ENCODE results near the gene EPSTI1.

EPSTI1 gene

GRCh38 chr13:42964761-42965161 lies 27.3 kb downstream of the EPSTI1 start:
- no peak for DNase-seq (ENCODE audit: low read depth)
- TF ChIP-seq, protein P1, sequence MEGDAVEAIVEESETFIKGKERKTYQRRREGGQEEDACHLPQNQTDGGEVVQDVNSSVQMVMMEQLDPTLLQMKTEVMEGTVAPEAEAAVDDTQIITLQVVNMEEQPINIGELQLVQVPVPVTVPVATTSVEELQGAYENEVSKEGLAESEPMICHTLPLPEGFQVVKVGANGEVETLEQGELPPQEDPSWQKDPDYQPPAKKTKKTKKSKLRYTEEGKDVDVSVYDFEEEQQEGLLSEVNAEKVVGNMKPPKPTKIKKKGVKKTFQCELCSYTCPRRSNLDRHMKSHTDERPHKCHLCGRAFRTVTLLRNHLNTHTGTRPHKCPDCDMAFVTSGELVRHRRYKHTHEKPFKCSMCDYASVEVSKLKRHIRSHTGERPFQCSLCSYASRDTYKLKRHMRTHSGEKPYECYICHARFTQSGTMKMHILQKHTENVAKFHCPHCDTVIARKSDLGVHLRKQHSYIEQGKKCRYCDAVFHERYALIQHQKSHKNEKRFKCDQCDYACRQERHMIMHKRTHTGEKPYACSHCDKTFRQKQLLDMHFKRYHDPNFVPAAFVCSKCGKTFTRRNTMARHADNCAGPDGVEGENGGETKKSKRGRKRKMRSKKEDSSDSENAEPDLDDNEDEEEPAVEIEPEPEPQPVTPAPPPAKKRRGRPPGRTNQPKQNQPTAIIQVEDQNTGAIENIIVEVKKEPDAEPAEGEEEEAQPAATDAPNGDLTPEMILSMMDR (conservative IDR thresholded peaks at IDR 0.05; ENCODE audit: low read depth, low read length): no peak
- H3K4me3 ChIP-seq (ENCODE audit: low read length): no peak overlapping the region

DNA sequence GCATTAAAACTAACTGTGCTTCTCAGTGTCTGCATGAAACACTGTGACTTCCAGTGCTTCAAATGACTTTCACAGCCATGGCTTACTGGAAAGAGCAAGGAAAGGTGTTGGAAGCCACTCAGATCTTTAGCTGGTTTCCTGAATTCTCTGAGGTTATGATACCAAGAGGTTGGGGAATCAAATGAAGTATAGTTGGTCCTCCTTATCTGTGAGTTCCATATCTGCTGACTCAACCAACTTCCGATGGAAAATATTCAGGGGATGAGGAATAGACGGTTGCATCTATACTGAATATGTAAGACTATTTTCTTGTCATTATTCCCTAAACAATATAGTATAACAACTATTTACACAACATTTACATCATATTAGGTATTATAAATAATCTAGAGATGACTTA lies 32.4 kb downstream of the EPSTI1 start:
- DNase-seq (ENCODE audit: low read depth): no peak
- TF ChIP-seq, protein P1 (conservative IDR thresholded peaks at IDR 0.05; ENCODE audit: low read depth, low read length): no peak

DNA sequence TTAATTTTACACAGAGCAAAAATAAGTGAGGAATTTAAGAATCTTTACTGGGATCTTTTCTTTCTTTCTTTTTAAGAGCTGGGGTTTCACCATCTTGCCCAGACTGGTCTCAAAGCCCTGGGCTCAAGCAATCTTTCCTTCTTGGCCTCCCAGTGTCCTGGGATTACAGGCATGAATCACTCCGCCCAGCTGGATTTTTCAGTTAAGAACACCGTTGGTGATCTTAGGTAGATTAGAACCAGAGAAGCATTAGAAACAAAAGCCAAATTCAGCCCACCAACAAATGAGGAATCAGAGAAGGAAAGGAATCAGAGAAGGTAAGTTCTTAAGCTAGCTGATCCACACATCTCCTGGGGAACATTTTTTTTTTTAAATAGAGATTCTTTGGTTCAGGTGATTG lies 34.2 kb downstream of the EPSTI1 start:
- no peak for DNase-seq (ENCODE audit: low read depth)
- H3K4me3 ChIP-seq (ENCODE audit: low read length): no peak overlapping the region
- TF ChIP-seq, protein P1 (conservative IDR thresholded peaks at IDR 0.05; ENCODE audit: low read depth, low read length): no peak

More for the DNA sequence above, 32.4 kb downstream of the EPSTI1 start:
- no peak overlapping the region for H3K4me3 ChIP-seq (ENCODE audit: low read length)

GRCh38 chr13:42950181-42950580 lies 41.9 kb downstream of the EPSTI1 start:
- TF ChIP-seq, protein P1 (conservative IDR thresholded peaks at IDR 0.05; ENCODE audit: low read depth, low read length): no peak
- no peak for DNase-seq (ENCODE audit: low read depth)
- no peak overlapping the region for H3K4me3 ChIP-seq (ENCODE audit: low read length)

DNA sequence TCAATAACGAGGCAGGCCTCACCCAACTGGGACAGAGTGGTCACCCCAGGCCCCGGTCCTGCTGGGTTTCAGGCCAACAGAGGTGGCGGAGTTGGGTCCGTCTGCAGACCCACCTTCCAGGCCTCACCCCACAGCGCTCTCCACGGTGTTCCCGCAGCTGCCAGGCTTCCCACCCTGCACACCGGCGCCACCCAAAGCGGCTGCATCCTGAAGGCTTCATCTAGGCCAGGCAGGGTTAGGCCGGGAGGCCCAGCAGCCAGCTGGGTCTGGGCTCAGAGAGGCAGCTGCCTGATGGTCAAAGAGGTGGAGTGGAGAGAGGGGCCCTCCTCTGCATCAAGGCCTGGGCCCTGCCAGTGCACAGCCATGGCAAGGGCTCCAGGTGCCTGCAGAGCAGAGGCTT lies 44.1 kb downstream of the EPSTI1 start:
- DNase-seq (ENCODE audit: low read depth): no peak
- TF ChIP-seq, protein P1 (conservative IDR thresholded peaks at IDR 0.05; ENCODE audit: low read depth, low read length): no peak
- H3K4me3 ChIP-seq (ENCODE audit: low read length): no peak overlapping the region

GRCh38 chr13:42946927-42947326 lies 45.1 kb downstream of the EPSTI1 start:
- DNase-seq (ENCODE audit: low read depth): no peak
- no peak overlapping the region for H3K4me3 ChIP-seq (ENCODE audit: low read length)
- TF ChIP-seq, protein P1 (conservative IDR thresholded peaks at IDR 0.05; ENCODE audit: low read depth, low read length): no peak

- no peak overlapping the region for H3K4me3 ChIP-seq (ENCODE audit: low read length)
- TF ChIP-seq, protein P1 (conservative IDR thresholded peaks at IDR 0.05; ENCODE audit: low read depth, low read length): no peak
- no peak for DNase-seq (ENCODE audit: low read depth)
Observed at GRCh38 chr13:42929886-42930535, 62.0 kb downstream of the EPSTI1 start.
